ENCODE results near the gene FBXL15.

FBXL15 gene

GRCh38 chr10:102405108-102405571 lies 15.5 kb upstream of the FBXL15 start:
- Histone ChIP-seq H3K4me3 (ENCODE audit: low read length) (no peak overlapping the region), H3K9me3 (ENCODE audit: control insufficient read depth, insufficient read depth, low read length) (no peaks in the 10 kb centered on the region), H3K9me2 (replicated peaks; ENCODE audit: control insufficient read depth, low read length) (no peaks in the 10 kb centered on the region), H3F3A (ENCODE audit: control insufficient read depth, insufficient read depth) (no peaks in the 10 kb centered on the region), H3K27me3 (ENCODE audit: control insufficient read depth, low read length) (peaks cover 29% of the 10 kb centered on the region), H3K36me3 (ENCODE audit: control insufficient read depth, low read length) (peaks cover 3% of the 10 kb centered on the region; the same call in 1 of the 2 replicates), H3K4me1 (ENCODE audit: control insufficient read depth, low read length) (peaks cover 6% of the 10 kb centered on the region; the same call in 1 of the 2 replicates), H3K79me2 (ENCODE audit: control insufficient read depth, low read length) (no peaks in the 10 kb centered on the region), H3K4me2 (ENCODE audit: low read length) (no peak overlapping the region), H3K27ac (ENCODE audit: low read depth, low read length) (no peak overlapping the region), H4K20me1 (ENCODE audit: control insufficient read depth, insufficient read depth, low read depth, low read length) (0 out of 2 replicates have a peak, but pooled peaks cover 4% of the 10 kb centered on the region)
- TF ChIP-seq CTCF (IDR thresholded peaks at IDR 0.05; ENCODE audit: low read depth, low read length, poor library complexity, severe bottlenecking) (no peak), EZH2phosphoT487 (IDR thresholded peaks at IDR 0.05; ENCODE audit: borderline replicate concordance, low read length) (no peak)

- Histone ChIP-seq H3K4me1 (ENCODE audit: control insufficient read depth, low read length) (peaks cover 6% of the 10 kb centered on the region; the same call in 1 of the 2 replicates), H3K4me3 (ENCODE audit: low read length) (no peak overlapping the region), H3K36me3 (ENCODE audit: control insufficient read depth, low read length) (peaks cover 3% of the 10 kb centered on the region; the same call in 1 of the 2 replicates), H3F3A (ENCODE audit: control insufficient read depth, insufficient read depth) (no peaks in the 10 kb centered on the region), H3K27me3 (ENCODE audit: control insufficient read depth, low read length) (peaks cover 34% of the 10 kb centered on the region), H3K4me2 (ENCODE audit: low read length) (no peak overlapping the region), H3K27ac (ENCODE audit: low read depth, low read length) (no peak overlapping the region), H3K79me2 (ENCODE audit: control insufficient read depth, low read length) (no peaks in the 10 kb centered on the region), H3K9me3 (ENCODE audit: control insufficient read depth, insufficient read depth, low read length) (no peaks in the 10 kb centered on the region), H3K9me2 (replicated peaks; ENCODE audit: control insufficient read depth, low read length) (no peaks in the 10 kb centered on the region), H4K20me1 (ENCODE audit: control insufficient read depth, insufficient read depth, low read depth, low read length) (0 out of 2 replicates have a peak, but pooled peaks cover 4% of the 10 kb centered on the region)
- TF ChIP-seq EZH2phosphoT487 (IDR thresholded peaks at IDR 0.05; ENCODE audit: borderline replicate concordance, low read length) (no peak), CTCF (IDR thresholded peaks at IDR 0.05; ENCODE audit: low read depth, low read length, poor library complexity, severe bottlenecking) (no peak)
Observed at GRCh38 chr10:102405632-102406031, 15.0 kb upstream of the FBXL15 start.

GRCh38 chr10:102406815-102407214 lies 13.8 kb upstream of the FBXL15 start:
- TF ChIP-seq EZH2phosphoT487 (IDR thresholded peaks at IDR 0.05; ENCODE audit: borderline replicate concordance, low read length) = no peak
- no peak for TF ChIP-seq CTCF (IDR thresholded peaks at IDR 0.05; ENCODE audit: low read depth, low read length, poor library complexity, severe bottlenecking)
- Histone ChIP-seq H3K27me3 (ENCODE audit: control insufficient read depth, low read length) (peaks cover 46% of the 10 kb centered on the region), H3K4me2 (ENCODE audit: low read length) (no peak overlapping the region), H3K79me2 (ENCODE audit: control insufficient read depth, low read length) (no peaks in the 10 kb centered on the region), H3K36me3 (ENCODE audit: control insufficient read depth, low read length) (no peaks in the 10 kb centered on the region), H4K20me1 (ENCODE audit: control insufficient read depth, insufficient read depth, low read depth, low read length) (0 out of 2 replicates have a peak, but pooled peaks cover 4% of the 10 kb centered on the region), H3K4me3 (ENCODE audit: low read length) (no peak overlapping the region), H3K27ac (ENCODE audit: low read depth, low read length) (no peak overlapping the region), H3K9me2 (replicated peaks; ENCODE audit: control insufficient read depth, low read length) (no peaks in the 10 kb centered on the region), H3K9me3 (ENCODE audit: control insufficient read depth, insufficient read depth, low read length) (no peaks in the 10 kb centered on the region), H3K4me1 (ENCODE audit: control insufficient read depth, low read length) (peaks cover 6% of the 10 kb centered on the region; the same call in 1 of the 2 replicates), H3F3A (ENCODE audit: control insufficient read depth, insufficient read depth) (no peaks in the 10 kb centered on the region)
